ENCODE data around the gene IL20. TPM values are rescaled to one million over a fixed set of nuclear protein-coding genes. Genes with fewer than 3 reads are reported as not detected.
A peak's percentile ranks its signal among the peaks of the same experiment; 100 is the strongest.

Gene IL20
- total RNA-seq, 2 experiments from 2014 or later, result not detected

DNA sequence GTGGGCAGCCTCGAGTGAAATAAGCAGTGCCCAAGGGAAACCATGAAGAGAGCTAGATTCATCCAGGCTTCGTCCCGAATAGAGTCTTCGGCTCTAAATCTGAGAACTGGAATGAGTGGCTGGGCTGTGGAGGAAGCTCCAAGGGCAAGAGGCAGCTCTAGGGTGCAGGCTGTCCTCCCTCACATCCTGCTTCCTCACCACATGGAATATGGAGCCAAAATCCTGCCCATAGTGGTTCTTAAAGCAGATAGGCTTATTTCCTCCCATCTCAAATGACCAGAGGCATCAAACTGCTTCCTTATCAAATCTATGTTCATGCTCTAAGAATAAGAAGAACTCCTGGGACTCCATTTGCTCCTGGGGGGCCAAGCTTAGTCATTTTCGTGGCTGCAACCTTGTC is 34.3 kb downstream of the IL20 start:
- DNase-seq, result no peak
- peaks cover 86% of the 10 kb centered on the region for H3K4me1 Mint-ChIP-seq (ENCODE audit: low read depth)
- H3K36me3 Mint-ChIP-seq (ENCODE audit: low read depth), result peaks cover 46% of the 10 kb centered on the region
- H3K4me3 Mint-ChIP-seq, result no peak overlapping the region
- peak overlapping the region; percentile 90 for H3K27ac Mint-ChIP-seq
- Histone ChIP-seq H3K4me3 (ENCODE audit: low read length) (no peak overlapping the region), H3K9me3 (ENCODE audit: control insufficient read depth in 1 of 2, insufficient read depth in 1 of 2, low read length in 2 of 2) (no peaks in the 10 kb centered on the region), H3K4me1 (ENCODE audit: insufficient read depth, low read length) (peaks cover 36% of the 10 kb centered on the region), H3K36me3 (ENCODE audit: insufficient read depth, low read length) (peaks cover 23% of the 10 kb centered on the region), H3K27ac (ENCODE audit: low read depth in 1 of 2, low read length in 2 of 2) (peak overlapping the region; percentile 16 to 37), H3K27me3 (ENCODE audit: control insufficient read depth in 1 of 2, insufficient read depth in 2 of 2, low read length in 2 of 2) (no peaks in the 10 kb centered on the region)
- ChIA-PET CTCF (interaction anchor here (0.9 to 1.7 kb wide), 2 partner anchors 10 to 12 kb away, joined by 4 to 5 read pairs; no protein-coding TSS in a partner anchor), POLR2A (interaction anchor here (0.9 to 13.4 kb wide), 18 partner anchors 7 to 165 kb away, joined by 3 to 384 read pairs (median 7); partner anchors contain the start of genes FCMR and IL20)
- H3K9me3 Mint-ChIP-seq, result no peaks in the 10 kb centered on the region
- TF ChIP-seq CTCF (IDR thresholded peaks at IDR 0.05), result no peak
- ATAC-seq (ENCODE audit: poor library complexity), result no peak
- no peaks in the 10 kb centered on the region for H3K27me3 Mint-ChIP-seq
- intact Hi-C loops (cut with DNase I, micrococcal nuclease), result no loop called here

- Mint-ChIP-seq H3K4me1 (ENCODE audit: low read depth) (peaks cover 91% of the 10 kb centered on the region), H3K27me3 (no peaks in the 10 kb centered on the region), H3K9me3 (no peaks in the 10 kb centered on the region), H3K36me3 (ENCODE audit: low read depth) (peaks cover 50% of the 10 kb centered on the region), H3K4me3 (no peak overlapping the region), H3K27ac (peak overlapping the region; percentile 90)
- Histone ChIP-seq H3K4me3 (ENCODE audit: low read length) (no peak overlapping the region), H3K27me3 (ENCODE audit: control insufficient read depth in 1 of 2, insufficient read depth in 2 of 2, low read length in 2 of 2) (no peaks in the 10 kb centered on the region), H3K4me1 (ENCODE audit: insufficient read depth, low read length) (peaks cover 40% of the 10 kb centered on the region), H3K36me3 (ENCODE audit: insufficient read depth, low read length) (peaks cover 28% of the 10 kb centered on the region), H3K27ac (ENCODE audit: low read depth in 1 of 2, low read length in 2 of 2) (peak overlapping the region; percentile 16 to 37), H3K9me3 (ENCODE audit: control insufficient read depth in 1 of 2, insufficient read depth in 1 of 2, low read length in 2 of 2) (no peaks in the 10 kb centered on the region)
- ChIA-PET POLR2A (interaction anchor here (0.9 to 13.4 kb wide), 18 partner anchors 8 to 165 kb away, joined by 3 to 384 read pairs (median 7); partner anchors contain the start of genes FCMR and IL20), CTCF (interaction anchor here (0.9 to 1.7 kb wide), 2 partner anchors 9 to 11 kb away, joined by 4 to 5 read pairs; no protein-coding TSS in a partner anchor)
- DNase-seq (no peak), ATAC-seq (ENCODE audit: poor library complexity) (no peak)
- TF ChIP-seq CTCF (IDR thresholded peaks at IDR 0.05), result no peak
- intact Hi-C loops (cut with DNase I, micrococcal nuclease), result no loop called here
These were observed 34.7 kb downstream of the IL20 start for GRCh38 chr1:206900149-206900548.

DNA sequence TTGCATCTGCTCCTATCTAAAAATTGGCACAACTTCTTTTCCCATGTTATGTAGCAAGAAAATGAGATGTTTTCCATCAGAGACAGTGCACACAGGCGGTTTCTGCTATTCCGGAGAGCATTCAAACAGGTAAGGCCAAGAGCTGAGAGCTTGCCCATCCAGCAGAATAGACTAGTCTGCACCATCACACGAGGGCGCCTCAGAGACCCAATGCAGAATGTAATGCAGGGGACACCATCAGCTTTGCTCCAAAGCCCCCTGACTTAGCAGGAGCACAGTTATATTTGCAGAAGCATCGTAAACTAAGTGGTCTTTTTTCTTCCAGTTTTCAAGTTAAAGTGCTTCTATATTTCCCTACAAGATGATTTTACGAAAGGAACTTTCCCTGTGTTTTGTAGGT is 36.5 kb downstream of the IL20 start:
- intact Hi-C loops (cut with DNase I, micrococcal nuclease), result no loop called here
- no peak for DNase-seq
- Histone ChIP-seq H3K4me1 (ENCODE audit: insufficient read depth, low read length) (peaks cover 52% of the 10 kb centered on the region), H3K4me3 (ENCODE audit: low read length) (no peak overlapping the region), H3K36me3 (ENCODE audit: insufficient read depth, low read length) (peaks cover 40% of the 10 kb centered on the region), H3K27me3 (ENCODE audit: control insufficient read depth in 1 of 2, insufficient read depth in 2 of 2, low read length in 2 of 2) (no peaks in the 10 kb centered on the region), H3K9me3 (ENCODE audit: control insufficient read depth in 1 of 2, insufficient read depth in 1 of 2, low read length in 2 of 2) (no peaks in the 10 kb centered on the region), H3K27ac (ENCODE audit: low read depth in 1 of 2, low read length in 2 of 2) (no peak overlapping the region)
- Mint-ChIP-seq H3K36me3 (ENCODE audit: low read depth) (peaks cover 68% of the 10 kb centered on the region), H3K4me3 (no peak overlapping the region), H3K27ac (peak overlapping the region; percentile 90), H3K27me3 (no peaks in the 10 kb centered on the region), H3K4me1 (ENCODE audit: low read depth) (peaks cover 91% of the 10 kb centered on the region), H3K9me3 (no peaks in the 10 kb centered on the region)
- no peak for TF ChIP-seq CTCF (IDR thresholded peaks at IDR 0.05)
- ATAC-seq (ENCODE audit: poor library complexity), result no peak
- ChIA-PET CTCF (no interaction called here), POLR2A (interaction anchor here (0.9 to 13.4 kb wide), 14 partner anchors 8 to 186 kb away, joined by 3 to 384 read pairs (median 4); partner anchors contain the start of gene FCMR)
